K562 (cell line): Measurements from ENCODE around the gene EMILIN3. TPM values are rescaled to one million over a fixed set of nuclear protein-coding genes. Genes with fewer than 3 reads are reported as not detected.

Source experiments
- ATAC-seq: fragments of 200-7000 bp; cut with Tn5 transposase; 3 replicates; pipeline ENCODE4 v1.9.1; 2020; ENCODE audit warnings: moderate library complexity
- BruUV-seq: library from RNA; stranded (reverse); fragments of 400-500 nt; replicated peaks from 2 replicates; lab custom pipeline; 2021; lab: Mats Ljungman, UMichigan
- CTCF ChIA-PET: fragments of 300-600 bp; formaldehyde crosslinking; extraction: SDS; loops from one replicate; lab custom pipeline; 2021; ENCODE audit warnings: low intra/inter-chr PET ratio; lab: Yijun Ruan, JAX
- POLR2A ChIA-PET: fragments of 300-600, 350-650 bp; sonication (Branson Sonifier 250); formaldehyde crosslinking; extraction: SDS; loops from one replicate; lab custom pipeline; 2021; ENCODE audit warnings: antibody characterized with exemption, inconsistent platforms; lab: Yijun Ruan, JAX
- DNase-seq, 4 experiments: peaks; one replicate each; pipeline versions ENCODE4 v3.0.0 to v3.0.0-alpha.2; 2011 to 2018; ENCODE audit warnings: low spot score in 3 of 4, mixed read lengths in 3 of 4; ENCODE audit errors: extremely low read depth in 1 of 4
- FAIRE-seq: peaks from 2 replicates; lab custom pipeline; 2011; peaks lifted over from hg19 to GRCh38; lab: Jason Lieb, UNC
- H2AFZ ChIP-seq: 2 replicates; pipeline ENCODE4 v1.6.0; 2011; ENCODE audit warnings: low read depth, low read length, control low read depth, inconsistent platforms
- H3K27ac ChIP-seq: fragments of 200-600 bp; 3 replicates; pipeline ENCODE4 v1.8.0; 2011; ENCODE audit warnings: low read depth, mild to moderate bottlenecking, control low read depth, inconsistent platforms, low read length, moderate library complexity, mixed read lengths; ENCODE audit errors: extremely low read depth
- H3K27me3 ChIP-seq, 2 experiments: fragments of 300-600 bp in 1 of 2; 2 replicates in 1 of 2; 3 replicates in 1 of 2; pipeline versions ENCODE4 v1.6.0 to v1.8.0; 2011; ENCODE audit warnings: inconsistent platforms in 2 of 2, low read length in 2 of 2, mild to moderate bottlenecking in 1 of 2, mixed read lengths in 1 of 2, moderate library complexity in 1 of 2; ENCODE audit not compliant: control insufficient read depth in 2 of 2, insufficient read depth in 2 of 2
- H3K36me3 ChIP-seq: fragments of 300-600 bp; 3 replicates; pipeline ENCODE4 v1.8.0; 2011; ENCODE audit warnings: mild to moderate bottlenecking, low read length, inconsistent platforms; ENCODE audit not compliant: control insufficient read depth, insufficient read depth
- H3K4me1 ChIP-seq, 2 experiments: fragments of 200-600 bp in 1 of 2; replicated peaks in 1 of 2; 2 replicates in 1 of 2; 3 replicates in 1 of 2; pipeline versions ENCODE4 v1.5.1 to v1.8.0; 2011; ENCODE audit warnings: inconsistent platforms in 2 of 2, low read length in 2 of 2, mild to moderate bottlenecking in 1 of 2, mixed read lengths in 1 of 2, moderate library complexity in 1 of 2; ENCODE audit not compliant: control insufficient read depth in 2 of 2, insufficient read depth in 2 of 2
- H3K4me2 ChIP-seq: 2 replicates; pipeline ENCODE4 v1.6.1; 2011; ENCODE audit warnings: low read length, control low read depth, inconsistent platforms, mixed read lengths; ENCODE audit not compliant: insufficient read depth
- H3K4me3 ChIP-seq: fragments of 200-600 bp; sonication (generic), shearing (Covaris generic); 2 replicates; pipeline ENCODE4 v1.5.1; 2016; ENCODE audit warnings: control low read depth, inconsistent platforms
- H3K79me2 ChIP-seq: fragments of 200-600 bp; 3 replicates; pipeline ENCODE4 v1.8.0; 2011; ENCODE audit warnings: low read length, inconsistent platforms; ENCODE audit not compliant: control insufficient read depth, insufficient read depth
- H3K9ac ChIP-seq, 2 experiments: 2 replicates each; pipeline versions ENCODE4 v1.6.0 to v1.6.1; 2011; ENCODE audit warnings: low read depth in 2 of 2, low read length in 2 of 2, control low read depth in 1 of 2, inconsistent platforms in 1 of 2, mild to moderate bottlenecking in 1 of 2, mixed read lengths in 1 of 2; ENCODE audit not compliant: insufficient read depth in 1 of 2
- H3K9me1 ChIP-seq: one replicate; pipeline ENCODE4 v1.6.0; 2011; ENCODE audit warnings: inconsistent platforms, mild to moderate bottlenecking, low read length, moderate library complexity; ENCODE audit not compliant: control insufficient read depth, insufficient read depth
- H3K9me3 ChIP-seq: replicated peaks from 2 replicates; pipeline ENCODE4 v1.5.1; 2011; ENCODE audit warnings: low read depth, low read length, inconsistent platforms; ENCODE audit not compliant: control insufficient read depth, insufficient read depth
- H4K20me1 ChIP-seq: replicated peaks from 2 replicates; pipeline ENCODE4 v1.6.1; 2011; ENCODE audit warnings: low read length, inconsistent platforms, mixed read lengths; ENCODE audit not compliant: control insufficient read depth, insufficient read depth
- ATF7 ChIP-seq: fragments of 450-650 bp; IDR thresholded peaks from 2 replicates; pipeline ENCODE4 v1.7.1; 2014; ENCODE audit warnings: mild to moderate bottlenecking, moderate library complexity
- POLR2AphosphoS5 ChIP-seq: IDR thresholded peaks from 2 replicates; pipeline ENCODE4 v1.6.1; 2011; ENCODE audit warnings: mild to moderate bottlenecking, low read depth, low read length, moderate library complexity; ENCODE audit not compliant: control insufficient read depth, insufficient read depth
- RAD21 ChIP-seq, 2 experiments: fragments of 250-450 bp in 1 of 2; fragments of 450-650 bp in 1 of 2; sonication (Bioruptor Pico) in 1 of 2; formaldehyde crosslinking in 1 of 2; IDR thresholded peaks in 1 of 2; conservative IDR thresholded peaks in 1 of 2; 2 replicates each; pipeline versions ENCODE4 v1.4.0 to v1.8.0; 2020 to 2022; ENCODE audit warnings: mild to moderate bottlenecking in 2 of 2, moderate library complexity in 1 of 2
- TCF7L2 ChIP-seq: fragments of 150-350 bp; IDR thresholded peaks from 2 replicates; pipeline ENCODE4 v1.6.1; 2016; ENCODE audit warnings: low read depth, mild to moderate bottlenecking, low read length, moderate library complexity
- ZNF408 ChIP-seq: fragments of 250-450 bp; sonication (Bioruptor Pico); IDR thresholded peaks from 2 replicates; pipeline ENCODE4 v1.4.0; 2020; ENCODE audit warnings: low read depth, mild to moderate bottlenecking, moderate library complexity
- ZNF584 ChIP-seq: fragments of 200-800 bp; sonication (Bioruptor generic); IDR thresholded peaks from 2 replicates; pipeline ENCODE4 v1.6.1; 2016; ENCODE audit warnings: low read depth, mild to moderate bottlenecking, missing genetic modification characterization, missing compliant biosample characterization
- WGBS: fragments of 100-300 bp; shearing (Covaris generic); methylation state at CpG from one replicate; pipeline ENCODE4 v1.1.6; 2016; ENCODE audit warnings: low coverage, mixed read lengths; ENCODE audit not compliant: insufficient coverage; ENCODE audit errors: missing lambda C conversion rate; 5-methylcytosine and 5-hydroxymethylcytosine counted together
- in situ Hi-C: fragments of 300-500 bp; cut with MboI; formaldehyde crosslinking; loops from 4 replicates; pipeline ENCODE4 v1.15.0; 2018; ENCODE audit warnings: inconsistent platforms, mixed read lengths
- intact Hi-C: fragments of 100-400 bp; cut with micrococcal nuclease; formaldehyde crosslinking; loops from 2 replicates; pipeline ENCODE4 v1.14.2; 2022
- polyA plus RNA-seq, 8 experiments: library from polyadenylated mRNA; depleted of rRNA in 4 of 8; stranded (reverse) in 5 of 8; unstranded in 3 of 8; fragments of >200 nt; fragmentation: Nextera tagmentation in 2 of 8; fragmentation: Illumina TruSeq in 1 of 8; extraction: Ambion mirVana in 2 of 8; extraction: Trizol in 1 of 8; gene quantifications; 2 replicates each; pipeline versions ENCODE4 v1.2.1 to v1.2.3, GENCODE V29; 2011 to 2014; ENCODE audit warnings: inconsistent platforms in 1 of 8, missing spikeins in 1 of 8
- total RNA-seq, 7 experiments: library from RNA; depleted of rRNA in 6 of 7; stranded (reverse); fragments of >200 nt in 6 of 7; fragmentation: Illumina TruSeq in 2 of 7; extraction: Trizol in 2 of 7; gene quantifications; 2 replicates each; pipeline versions ENCODE4 v1.2.1 to v1.2.3, GENCODE V29; 2011 to 2021; ENCODE audit warnings: low replicate concordance in 1 of 7
- TF ChIP-seq, protein P1 (sequence below), 2 experiments: fragments of 450-650 bp; conservative IDR thresholded peaks; 2 replicates each; pipeline ENCODE4 v1.6.1; 2017; ENCODE audit warnings: mild to moderate bottlenecking in 2 of 2, moderate library complexity in 2 of 2
- TF ChIP-seq, protein P2 (sequence below): fragments of 450-650 bp; IDR thresholded peaks from 2 replicates; pipeline ENCODE4 v1.6.1; 2018; ENCODE audit warnings: mild to moderate bottlenecking, low read depth; ENCODE audit not compliant: partially characterized antibody

Gene EMILIN3
- total and polyA plus RNA-seq, 9 of the 15 experiments (the other 6 are each of a cell fraction or from before 2014, with no cell fraction given): 0.01 to 0.07 TPM; not detected in 7

DNA sequence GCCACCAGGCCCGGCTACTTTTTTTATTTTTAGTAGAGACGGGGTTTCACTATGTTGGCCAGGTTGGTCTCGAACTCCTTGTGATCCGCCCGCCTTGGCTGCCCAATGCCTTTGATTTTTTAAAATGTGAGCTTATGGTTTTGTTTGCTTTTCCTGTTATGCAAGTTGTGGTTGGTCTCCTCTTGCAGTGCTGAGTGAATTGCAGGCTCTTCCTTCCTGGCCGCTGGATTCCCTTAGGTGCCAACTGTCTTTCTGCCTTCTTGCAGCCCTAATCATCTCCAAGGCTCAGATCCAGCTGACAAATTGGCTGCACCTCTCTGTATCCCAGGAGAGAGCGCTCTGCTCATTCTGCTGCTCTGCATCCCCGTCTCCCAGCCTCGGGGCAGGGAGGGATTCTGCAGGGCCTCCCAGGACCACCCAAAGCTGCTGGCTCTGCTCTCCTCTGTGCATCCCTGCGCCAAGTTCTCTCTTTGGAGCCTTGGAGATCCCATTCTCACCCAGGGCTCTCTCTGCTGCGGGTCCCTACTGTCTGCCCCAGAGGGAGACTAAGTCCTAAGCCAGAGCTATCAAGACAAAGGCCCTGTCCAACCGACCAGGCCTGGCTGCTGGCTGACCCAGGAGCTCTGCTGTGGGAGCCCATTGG is 14.1 kb upstream of the EMILIN3 start:
- ChIA-PET POLR2A (interaction anchor here (0.7 to 1.4 kb wide), 4 partner anchors 12 to 35 kb away, joined by 3 to 4 read pairs (median 4); no protein-coding TSS in a partner anchor), CTCF (no interaction called here)
- Histone ChIP-seq H3K79me2 (no peaks in the 10 kb centered on the region), H3K27ac (no peak overlapping the region), H3K9me3 (no peaks in the 10 kb centered on the region), H3K9ac (no peak overlapping the region), H4K20me1 (no peaks in the 10 kb centered on the region; the same call in 1 of the 2 replicates), H3K9me1 (no peaks in the 10 kb centered on the region), H3K36me3 (no peaks in the 10 kb centered on the region), H3K4me1 (peaks cover 0 to 3% of the 10 kb centered on the region in 2 experiments; a peak in 1 of 5 replicates), H2AFZ (no peak overlapping the region), H3K27me3 (peaks cover 35 to 38% of the 10 kb centered on the region in 2 experiments; a peak in 4 of 5 replicates)
- no peak for FAIRE-seq
- in situ Hi-C loops (no loop called here), intact Hi-C loops (no loop called here)
- no peak for DNase-seq
- 5% methylated on average over 11 of the region's 12 CpGs for WGBS
- TF ChIP-seq ZNF584 (CRISPR knock-in tag) (no peak), RAD21 (CRISPR knock-in tag; conservative IDR thresholded peaks at IDR 0.05 in 1 of 2, IDR thresholded peaks at IDR 0.05 in 1 of 2) (0 out of 4 replicates have a peak, but pooled peaks of 1 of the 2 experiments have one; percentile 9)
- TF ChIP-seq, all 486 proteins: peak for 1
- no TSS peak for BruUV-seq
- no peak; the same call in 1 of the 3 replicates for ATAC-seq
- no peak overlapping the region for H3K4me3 ChIP-seq
- H3K4me2 ChIP-seq: no peak overlapping the region

DNA sequence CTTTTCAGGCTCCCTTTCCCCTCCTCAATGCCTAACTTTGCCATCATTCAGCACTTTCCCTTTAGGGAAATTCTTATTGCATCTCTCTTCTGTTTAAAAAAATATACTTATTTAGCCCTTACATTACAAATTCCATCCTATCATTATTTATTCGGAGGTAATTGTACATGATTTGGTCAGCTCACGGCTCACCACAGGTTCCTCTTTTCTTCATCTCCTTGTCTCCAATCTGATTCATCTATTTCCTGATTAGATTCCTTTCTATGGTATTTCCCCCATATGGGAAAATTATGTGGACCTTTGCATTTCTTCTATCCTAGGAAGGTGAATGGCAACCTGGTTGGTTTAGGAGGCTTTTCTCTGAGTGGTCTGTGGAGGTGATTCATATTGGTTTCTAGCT is 12.9 kb upstream of the EMILIN3 start:
- H3K4me2 ChIP-seq: no peak overlapping the region
- ChIA-PET CTCF (no interaction called here), POLR2A (interaction anchor here (0.8 kb wide), 1 partner anchor 24 kb away, joined by 3 read pairs; no protein-coding TSS in a partner anchor)
- FAIRE-seq (no peak), ATAC-seq (no peak), DNase-seq (no peak)
- H3K4me3 ChIP-seq: no peak overlapping the region
- H4K20me1 ChIP-seq: no peaks in the 10 kb centered on the region; the same call in 1 of the 2 replicates
- WGBS: 0% methylated on average over 2 of the region's 2 CpGs
- peaks cover 35 to 47% of the 10 kb centered on the region in 2 experiments; a peak in 4 of 5 replicates for H3K27me3 ChIP-seq
- H3K9me1 ChIP-seq: no peaks in the 10 kb centered on the region
- peaks cover 0 to 3% of the 10 kb centered on the region in 2 experiments; a peak in 1 of 5 replicates for H3K4me1 ChIP-seq
- in situ Hi-C loops: no loop called here
- H3K27ac ChIP-seq: no peak overlapping the region
- no peaks in the 10 kb centered on the region for H3K9me3 ChIP-seq
- no peak overlapping the region for H2AFZ ChIP-seq
- H3K36me3 ChIP-seq: no peaks in the 10 kb centered on the region
- H3K79me2 ChIP-seq: no peaks in the 10 kb centered on the region
- H3K9ac ChIP-seq: no peak overlapping the region
- intact Hi-C loops: no loop called here
- no TSS peak for BruUV-seq
- TF ChIP-seq, protein P1, sequence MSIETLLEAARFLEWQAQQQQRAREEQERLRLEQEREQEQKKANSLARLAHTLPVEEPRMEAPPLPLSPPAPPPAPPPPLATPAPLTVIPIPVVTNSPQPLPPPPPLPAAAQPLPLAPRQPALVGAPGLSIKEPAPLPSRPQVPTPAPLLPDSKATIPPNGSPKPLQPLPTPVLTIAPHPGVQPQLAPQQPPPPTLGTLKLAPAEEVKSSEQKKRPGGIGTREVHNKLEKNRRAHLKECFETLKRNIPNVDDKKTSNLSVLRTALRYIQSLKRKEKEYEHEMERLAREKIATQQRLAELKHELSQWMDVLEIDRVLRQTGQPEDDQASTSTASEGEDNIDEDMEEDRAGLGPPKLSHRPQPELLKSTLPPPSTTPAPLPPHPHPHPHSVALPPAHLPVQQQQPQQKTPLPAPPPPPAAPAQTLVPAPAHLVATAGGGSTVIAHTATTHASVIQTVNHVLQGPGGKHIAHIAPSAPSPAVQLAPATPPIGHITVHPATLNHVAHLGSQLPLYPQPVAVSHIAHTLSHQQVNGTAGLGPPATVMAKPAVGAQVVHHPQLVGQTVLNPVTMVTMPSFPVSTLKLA (conservative IDR thresholded peaks at IDR 0.05): no peak
- no peak for TF ChIP-seq POLR2AphosphoS5
- no peak for TF ChIP-seq ATF7
- TF ChIP-seq, protein P2, sequence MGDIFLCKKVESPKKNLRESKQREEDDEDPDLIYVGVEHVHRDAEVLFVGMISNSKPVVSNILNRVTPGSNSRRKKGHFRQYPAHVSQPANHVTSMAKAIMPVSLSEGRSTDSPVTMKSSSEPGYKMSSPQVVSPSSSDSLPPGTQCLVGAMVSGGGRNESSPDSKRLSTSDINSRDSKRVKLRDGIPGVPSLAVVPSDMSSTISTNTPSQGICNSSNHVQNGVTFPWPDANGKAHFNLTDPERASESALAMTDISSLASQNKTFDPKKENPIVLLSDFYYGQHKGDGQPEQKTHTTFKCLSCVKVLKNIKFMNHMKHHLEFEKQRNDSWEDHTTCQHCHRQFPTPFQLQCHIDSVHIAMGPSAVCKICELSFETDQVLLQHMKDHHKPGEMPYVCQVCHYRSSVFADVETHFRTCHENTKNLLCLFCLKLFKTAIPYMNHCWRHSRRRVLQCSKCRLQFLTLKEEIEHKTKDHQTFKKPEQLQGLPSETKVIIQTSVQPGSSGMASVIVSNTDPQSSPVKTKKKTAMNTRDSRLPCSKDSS: no peak
- no peak for TF ChIP-seq ZNF408 (CRISPR knock-in tag)
- TF ChIP-seq TCF7L2: no peak
